ENCODE data around the gene SLC45A1. TPM values are rescaled to one million over a fixed set of nuclear protein-coding genes. Genes with fewer than 3 reads are reported as not detected.

The SLC45A1 gene
- total RNA-seq, 1 experiment from 2014 or later, result 13.8 TPM

DNA sequence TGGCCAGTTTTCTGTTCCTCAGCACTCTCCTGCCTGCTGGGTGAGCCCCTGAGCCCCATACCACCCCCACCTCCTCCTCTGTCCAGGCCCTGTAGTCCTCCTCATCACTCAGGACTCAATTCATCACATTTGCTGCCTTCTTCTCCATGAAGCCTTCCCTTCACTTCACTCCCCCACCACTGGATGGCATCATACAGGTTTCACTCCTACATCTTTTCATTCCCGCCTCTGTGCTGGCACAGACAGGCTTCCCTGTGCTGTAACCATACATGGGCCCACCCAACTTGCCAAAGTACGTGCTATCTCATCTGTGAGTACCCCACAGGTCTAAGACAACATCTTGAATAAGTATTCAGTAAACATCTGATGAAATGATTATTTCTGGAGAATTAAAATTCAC, 56.9 kb downstream of the SLC45A1 start:
- DNase-seq (ENCODE audit: low read depth, low spot score), result peak; percentile 24
- POLR2A ChIA-PET, result no interaction called here
- intact Hi-C loops (cut with micrococcal nuclease), result loop anchor here (1.0 to 10.0 kb wide), 3 partner anchors 200 to 351 kb away; no protein-coding TSS in a partner anchor

DNA sequence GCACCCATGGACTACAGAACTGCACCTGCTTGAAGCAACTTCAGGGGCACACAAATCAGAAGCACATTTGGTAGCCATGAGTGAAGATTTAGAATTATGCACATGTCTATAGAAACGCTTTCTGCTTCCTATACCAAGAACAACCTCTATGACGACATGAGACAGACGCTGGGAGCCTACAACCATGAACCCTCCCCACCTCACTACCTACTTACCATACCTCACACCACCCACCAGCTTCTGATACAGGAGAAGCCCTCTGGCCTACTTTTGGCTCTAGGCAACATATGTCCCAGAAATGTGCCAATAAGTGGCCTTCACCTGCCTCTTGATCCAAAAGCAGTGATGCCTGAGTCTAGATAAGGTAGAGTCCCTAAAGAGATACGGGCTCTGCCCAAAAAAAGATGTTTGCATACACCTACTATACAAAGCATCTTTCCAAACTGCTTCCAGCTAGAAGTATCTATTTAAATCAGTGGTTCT, 58.5 kb downstream of the SLC45A1 start:
- Histone ChIP-seq H3K27me3 (ENCODE audit: insufficient read depth, low read length) (no peaks in the 10 kb centered on the region), H3K36me3 (ENCODE audit: control insufficient read depth in 1 of 2, insufficient read depth in 2 of 2, low read length in 2 of 2) (0 out of 4 replicates have a peak, but pooled peaks cover 0 to 2% of the 10 kb centered on the region in 2 experiments), H3K79me2 (ENCODE audit: insufficient read depth, low read length) (no peaks in the 10 kb centered on the region), H3K27ac (ENCODE audit: low read depth, low read length) (no peak overlapping the region), H3K9me2 (ENCODE audit: insufficient read depth) (no peaks in the 10 kb centered on the region), H2AFZ (ENCODE audit: low read depth, low read length, poor library complexity, severe bottlenecking) (no peak overlapping the region), H3K9me3 (ENCODE audit: control insufficient read depth in 1 of 2, insufficient read depth in 1 of 2, low read depth in 1 of 2, low read length in 2 of 2) (no peaks in the 10 kb centered on the region), H3K4me3 (replicated peaks in 1 of 2; ENCODE audit: low read depth in 1 of 2, low read length in 2 of 2) (no peak overlapping the region), H4K20me1 (ENCODE audit: insufficient read depth) (no peaks in the 10 kb centered on the region), H3K9ac (ENCODE audit: low read length) (no peak overlapping the region), H3K4me2 (ENCODE audit: low read length) (no peak overlapping the region), H3K4me1 (ENCODE audit: control insufficient read depth in 1 of 2, insufficient read depth in 2 of 2, low read length in 2 of 2) (peaks cover 2 to 12% of the 10 kb centered on the region in 2 experiments; a peak in 2 of 4 replicates)
- POLR2A ChIA-PET, result no interaction called here
- CTCF ChIA-PET, result no interaction called here
- DNase-seq (ENCODE audit: low read depth, low spot score), result no peak
- RAD21 ChIA-PET (ENCODE audit: low non-redundant PET in 1 of 2, low total read pairs in 2 of 2, uncharacterized antibody in 2 of 2, unreplicated experiment in 2 of 2), result no interaction called here
- no peak for ATAC-seq
- BruUV-seq (replicated peaks), result no TSS peak
- intact Hi-C loops (cut with micrococcal nuclease), result loop anchor here (10.0 kb wide), 1 partner anchor 198 kb away; no protein-coding TSS in a partner anchor
- TF ChIP-seq, protein P1, sequence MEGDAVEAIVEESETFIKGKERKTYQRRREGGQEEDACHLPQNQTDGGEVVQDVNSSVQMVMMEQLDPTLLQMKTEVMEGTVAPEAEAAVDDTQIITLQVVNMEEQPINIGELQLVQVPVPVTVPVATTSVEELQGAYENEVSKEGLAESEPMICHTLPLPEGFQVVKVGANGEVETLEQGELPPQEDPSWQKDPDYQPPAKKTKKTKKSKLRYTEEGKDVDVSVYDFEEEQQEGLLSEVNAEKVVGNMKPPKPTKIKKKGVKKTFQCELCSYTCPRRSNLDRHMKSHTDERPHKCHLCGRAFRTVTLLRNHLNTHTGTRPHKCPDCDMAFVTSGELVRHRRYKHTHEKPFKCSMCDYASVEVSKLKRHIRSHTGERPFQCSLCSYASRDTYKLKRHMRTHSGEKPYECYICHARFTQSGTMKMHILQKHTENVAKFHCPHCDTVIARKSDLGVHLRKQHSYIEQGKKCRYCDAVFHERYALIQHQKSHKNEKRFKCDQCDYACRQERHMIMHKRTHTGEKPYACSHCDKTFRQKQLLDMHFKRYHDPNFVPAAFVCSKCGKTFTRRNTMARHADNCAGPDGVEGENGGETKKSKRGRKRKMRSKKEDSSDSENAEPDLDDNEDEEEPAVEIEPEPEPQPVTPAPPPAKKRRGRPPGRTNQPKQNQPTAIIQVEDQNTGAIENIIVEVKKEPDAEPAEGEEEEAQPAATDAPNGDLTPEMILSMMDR (IDR thresholded peaks at IDR 0.05 in 2 of 3, conservative IDR thresholded peaks at IDR 0.05 in 1 of 3; ENCODE audit: borderline replicate concordance in 1 of 3, insufficient read depth in 1 of 3, low read depth in 2 of 3, low read length in 2 of 3), result no peak
- TF ChIP-seq SP1 (IDR thresholded peaks at IDR 0.05; ENCODE audit: low read depth) (no peak), JUND (IDR thresholded peaks at IDR 0.05) (no peak), ZNF274 (IDR thresholded peaks at IDR 0.05; ENCODE audit: low read depth, low read length) (no peak), YY1 (IDR thresholded peaks at IDR 0.05; ENCODE audit: extremely low read depth, insufficient replicate concordance, low read depth, low read length) (no peak), ZFX (IDR thresholded peaks at IDR 0.05) (no peak), RAD21 (IDR thresholded peaks at IDR 0.05; ENCODE audit: low read depth) (no peak), POLR2A (IDR thresholded peaks at IDR 0.05; ENCODE audit: borderline replicate concordance, extremely low read depth, insufficient read depth, insufficient read length) (no peak), EZH2 (IDR thresholded peaks at IDR 0.05) (no peak), SRF (IDR thresholded peaks at IDR 0.05; ENCODE audit: low read depth) (no peak)
- TF ChIP-seq, protein P2, sequence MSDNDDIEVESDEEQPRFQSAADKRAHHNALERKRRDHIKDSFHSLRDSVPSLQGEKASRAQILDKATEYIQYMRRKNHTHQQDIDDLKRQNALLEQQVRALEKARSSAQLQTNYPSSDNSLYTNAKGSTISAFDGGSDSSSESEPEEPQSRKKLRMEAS (IDR thresholded peaks at IDR 0.05), result no peak

More for the DNA sequence above, 56.9 kb downstream of the SLC45A1 start:
- Histone ChIP-seq H3K9me2 (ENCODE audit: insufficient read depth) (no peaks in the 10 kb centered on the region), H4K20me1 (ENCODE audit: insufficient read depth) (no peaks in the 10 kb centered on the region), H3K4me3 (replicated peaks in 1 of 2; ENCODE audit: low read depth in 1 of 2, low read length in 2 of 2) (no peak overlapping the region), H3K79me2 (ENCODE audit: insufficient read depth, low read length) (no peaks in the 10 kb centered on the region), H3K27me3 (ENCODE audit: insufficient read depth, low read length) (no peaks in the 10 kb centered on the region), H3K9ac (ENCODE audit: low read length) (no peak overlapping the region), H2AFZ (ENCODE audit: low read depth, low read length, poor library complexity, severe bottlenecking) (no peak overlapping the region), H3K4me1 (ENCODE audit: control insufficient read depth in 1 of 2, insufficient read depth in 2 of 2, low read length in 2 of 2) (peaks cover 2 to 12% of the 10 kb centered on the region in 2 experiments; a peak in 2 of 4 replicates), H3K36me3 (ENCODE audit: control insufficient read depth in 1 of 2, insufficient read depth in 2 of 2, low read length in 2 of 2) (0 out of 4 replicates have a peak, but pooled peaks cover 0 to 2% of the 10 kb centered on the region in 2 experiments), H3K9me3 (ENCODE audit: control insufficient read depth in 1 of 2, insufficient read depth in 1 of 2, low read depth in 1 of 2, low read length in 2 of 2) (no peaks in the 10 kb centered on the region), H3K4me2 (ENCODE audit: low read length) (no peak overlapping the region), H3K27ac (ENCODE audit: low read depth, low read length) (no peak overlapping the region)
- BruUV-seq (replicated peaks), result no TSS peak
- ChIA-PET CTCF (interaction anchor here (1.0 to 1.2 kb wide), 2 partner anchors 196 to 474 kb away, joined by 3 read pairs; no protein-coding TSS in a partner anchor), RAD21 (ENCODE audit: low non-redundant PET in 1 of 2, low total read pairs in 2 of 2, uncharacterized antibody in 2 of 2, unreplicated experiment in 2 of 2) (no interaction called here)
- TF ChIP-seq RAD21 (IDR thresholded peaks at IDR 0.05; ENCODE audit: low read depth) (peak; percentile 67), SP1 (IDR thresholded peaks at IDR 0.05; ENCODE audit: low read depth) (no peak), YY1 (IDR thresholded peaks at IDR 0.05; ENCODE audit: extremely low read depth, insufficient replicate concordance, low read depth, low read length) (peak; percentile 38)
- TF ChIP-seq, protein P1 (IDR thresholded peaks at IDR 0.05 in 2 of 3, conservative IDR thresholded peaks at IDR 0.05 in 1 of 3; ENCODE audit: borderline replicate concordance in 1 of 3, insufficient read depth in 1 of 3, low read depth in 2 of 3, low read length in 2 of 3), result peak; percentile 53 to 76 (median 69); a peak in 5 of 6 replicates
- ATAC-seq, result peak; percentile 89

Measured in HCT116 (cell line).